ENCODE results near the gene KCNN2. TPM values are rescaled to one million over a fixed set of nuclear protein-coding genes. Genes with fewer than 3 reads are reported as not detected.

KCNN2 gene
- total RNA-seq, 1 experiment from 2014 or later: 0.46 TPM

DNA sequence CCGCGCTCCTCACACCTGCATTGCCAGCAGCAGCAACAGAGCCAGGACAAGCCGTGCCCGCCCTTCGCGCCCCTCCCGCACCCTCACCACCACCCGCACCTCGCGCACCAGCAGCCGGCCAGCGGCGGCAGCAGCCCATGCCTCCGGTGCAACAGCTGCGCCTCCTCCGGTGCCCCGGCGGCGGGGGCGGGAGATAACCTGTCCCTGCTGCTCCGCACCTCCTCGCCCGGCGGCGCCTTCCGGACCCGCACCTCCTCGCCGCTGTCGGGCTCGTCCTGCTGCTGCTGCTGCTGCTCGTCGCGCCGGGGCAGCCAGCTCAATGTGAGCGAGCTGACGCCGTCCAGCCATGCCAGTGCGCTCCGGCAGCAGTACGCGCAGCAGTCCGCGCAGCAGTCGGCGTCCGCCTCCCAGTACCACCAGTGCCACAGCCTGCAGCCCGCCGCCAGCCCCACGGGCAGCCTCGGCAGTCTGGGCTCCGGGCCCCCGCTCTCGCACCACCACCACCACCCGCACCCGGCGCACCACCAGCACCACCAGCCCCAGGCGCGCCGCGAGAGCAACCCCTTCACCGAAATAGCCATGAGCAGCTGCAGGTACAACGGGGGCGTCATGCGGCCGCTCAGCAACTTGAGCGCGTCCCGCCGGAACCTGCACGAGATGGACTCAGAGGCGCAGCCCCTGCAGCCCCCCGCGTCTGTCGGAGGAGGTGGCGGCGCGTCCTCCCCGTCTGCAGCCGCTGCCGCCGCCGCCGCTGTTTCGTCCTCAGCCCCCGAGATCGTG lies 517 bp downstream of the KCNN2 start:
- no peak for DNase-seq (ENCODE audit: low read depth)

DNA sequence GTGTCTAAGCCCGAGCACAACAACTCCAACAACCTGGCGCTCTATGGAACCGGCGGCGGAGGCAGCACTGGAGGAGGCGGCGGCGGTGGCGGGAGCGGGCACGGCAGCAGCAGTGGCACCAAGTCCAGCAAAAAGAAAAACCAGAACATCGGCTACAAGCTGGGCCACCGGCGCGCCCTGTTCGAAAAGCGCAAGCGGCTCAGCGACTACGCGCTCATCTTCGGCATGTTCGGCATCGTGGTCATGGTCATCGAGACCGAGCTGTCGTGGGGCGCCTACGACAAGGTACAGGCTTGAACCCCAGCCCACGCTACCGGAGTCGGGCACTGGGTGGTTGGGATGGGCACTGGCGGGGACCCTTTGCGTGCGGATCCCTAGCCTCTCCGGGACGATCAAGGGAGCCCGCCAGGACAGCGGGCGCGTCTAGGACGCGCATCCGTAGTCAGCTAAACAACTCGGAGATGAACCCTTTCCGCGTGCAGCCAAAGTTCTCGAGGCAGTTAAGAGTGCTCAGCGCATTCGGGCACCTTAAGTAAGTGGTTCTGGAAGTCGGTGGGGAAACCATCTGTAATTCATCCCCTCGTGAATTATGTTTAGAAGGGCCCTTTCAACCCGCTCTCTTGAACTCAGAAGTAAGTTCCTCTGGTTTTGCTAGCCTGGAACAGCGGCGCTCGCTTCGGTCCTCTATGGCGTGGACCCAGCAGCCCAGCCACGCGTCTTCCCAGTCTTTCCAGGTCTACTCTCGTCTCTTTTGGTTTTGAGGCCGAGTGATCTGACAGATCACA lies 1.3 kb downstream of the KCNN2 start:
- DNase-seq (ENCODE audit: low read depth): no peak

DNA sequence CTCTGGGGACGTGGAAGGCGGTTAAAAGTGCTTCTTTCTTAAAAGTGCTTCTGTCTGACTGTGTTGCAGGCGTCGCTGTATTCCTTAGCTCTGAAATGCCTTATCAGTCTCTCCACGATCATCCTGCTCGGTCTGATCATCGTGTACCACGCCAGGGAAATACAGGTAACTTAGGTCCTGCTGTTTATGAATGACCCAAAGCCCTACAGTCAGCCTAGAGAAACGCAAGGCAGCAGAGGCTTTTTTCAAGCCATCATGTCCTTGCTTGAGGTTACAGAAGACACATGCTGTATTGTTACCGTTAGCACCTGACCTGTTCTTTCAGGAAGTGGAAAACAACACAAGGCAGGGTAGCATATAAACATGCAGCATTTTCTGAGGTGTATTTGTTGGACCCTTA lies 2.0 kb downstream of the KCNN2 start:
- DNase-seq (ENCODE audit: low read depth): no peak

DNA sequence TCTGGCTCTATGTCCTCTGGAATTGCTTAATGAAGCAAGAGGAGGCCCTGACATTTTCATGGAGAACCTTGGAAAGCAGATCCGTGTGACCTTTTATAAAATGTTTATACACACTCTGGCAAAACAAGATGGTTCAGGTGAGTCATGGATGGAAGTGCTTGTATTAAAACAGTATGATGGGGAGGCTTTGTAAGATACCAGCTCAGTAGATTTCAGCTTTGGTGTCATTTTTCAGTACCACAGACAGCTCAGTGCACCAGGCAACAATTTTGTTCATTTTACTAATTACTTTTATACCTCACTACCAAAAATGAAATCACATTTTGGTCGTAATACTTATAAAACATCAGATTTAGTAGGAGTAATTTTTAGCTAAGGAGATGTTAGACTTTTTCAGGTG lies 5.2 kb downstream of the KCNN2 start:
- no peak for DNase-seq (ENCODE audit: low read depth)

DNA sequence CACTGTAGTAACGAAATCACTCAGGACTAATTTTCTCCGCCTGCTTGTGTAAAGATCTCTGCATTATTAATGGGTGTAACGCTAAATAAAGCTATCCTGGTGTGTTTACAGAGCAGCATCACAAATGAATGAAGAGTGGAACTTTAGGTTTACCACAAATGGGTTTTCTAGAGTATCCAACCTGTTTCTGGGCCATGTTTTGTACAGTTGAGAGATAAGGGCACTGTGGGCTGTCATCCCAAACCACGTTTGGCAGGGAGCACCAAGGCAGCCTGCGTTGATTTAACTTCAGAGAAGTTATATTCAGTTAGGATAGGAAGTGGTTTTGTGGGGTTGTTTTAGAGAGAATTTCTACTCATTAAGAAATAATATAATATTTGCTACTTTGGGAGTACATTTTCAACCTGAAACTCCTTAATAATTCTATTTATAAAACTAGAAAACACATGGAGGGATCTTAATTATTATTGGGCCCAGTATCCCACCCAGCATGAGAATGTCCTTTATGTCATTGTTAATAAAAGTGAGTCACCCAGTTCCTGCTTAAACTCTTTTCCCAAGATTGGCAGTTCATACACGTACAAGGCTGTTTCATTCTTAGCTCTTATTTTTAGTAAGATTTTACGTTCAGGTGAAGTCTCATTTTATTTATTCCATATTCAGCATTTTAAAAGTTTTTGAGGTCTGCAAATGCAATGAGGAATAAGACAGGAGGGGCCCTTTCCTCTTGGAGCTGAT lies 8.0 kb downstream of the KCNN2 start:
- DNase-seq (ENCODE audit: low read depth): no peak

DNA sequence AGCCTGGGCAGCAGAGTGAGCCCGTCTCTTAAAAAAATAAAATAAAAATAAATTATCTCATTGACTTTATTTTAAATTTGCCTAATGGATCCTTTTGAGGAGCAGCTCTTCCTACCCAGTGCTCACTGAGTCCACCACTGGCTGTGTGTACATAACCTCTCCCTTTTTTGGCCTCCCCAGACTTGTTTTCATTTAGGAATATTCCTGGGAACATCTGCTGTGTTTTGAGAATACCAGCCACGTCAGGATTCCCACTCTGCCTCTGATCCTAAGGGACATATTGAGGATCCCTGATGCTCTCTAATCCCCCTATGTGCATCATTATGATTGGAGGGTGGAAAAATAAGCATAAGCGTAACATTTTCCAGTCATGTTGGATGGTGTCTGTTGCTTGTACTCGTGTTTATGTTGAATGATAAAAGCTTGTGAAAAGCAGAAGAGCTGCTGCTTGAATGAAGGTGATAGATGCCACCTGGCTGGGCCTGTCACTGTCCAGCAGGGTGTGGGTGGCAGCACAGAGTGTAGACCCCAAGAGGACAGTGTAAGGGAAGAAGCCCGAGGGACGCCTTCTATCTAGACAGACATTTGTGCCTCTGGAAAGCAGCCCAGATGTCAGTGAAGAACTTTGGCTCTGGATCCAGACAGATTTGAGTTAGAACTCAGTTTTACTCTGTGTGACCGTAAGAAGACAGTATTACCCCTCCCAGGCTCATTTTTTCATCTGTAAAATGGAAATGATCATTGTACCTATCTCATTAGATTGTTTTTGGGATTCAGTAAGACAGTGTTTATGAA lies 15.4 kb downstream of the KCNN2 start:
- no peak for DNase-seq (ENCODE audit: low read depth)

DNA sequence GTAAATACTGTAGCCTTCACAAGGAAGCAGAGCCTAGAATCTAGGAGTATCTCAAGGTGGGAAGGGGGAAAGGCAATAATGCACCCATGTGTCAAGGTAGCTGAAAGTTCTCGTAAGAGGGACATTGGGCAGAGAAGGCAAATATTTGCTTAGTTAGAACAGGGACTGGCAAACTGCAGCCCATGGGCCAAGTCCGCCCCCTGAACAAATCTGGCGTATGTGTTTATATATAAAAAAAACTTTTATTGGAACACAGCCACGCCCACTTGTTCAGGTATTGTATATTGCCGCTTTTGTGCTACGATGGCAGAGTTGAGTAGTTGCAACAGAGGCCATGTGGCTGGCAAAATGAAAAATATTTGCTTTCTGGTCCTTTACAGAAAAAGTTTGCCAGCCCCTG lies 16.1 kb downstream of the KCNN2 start:
- DNase-seq (ENCODE audit: low read depth): no peak

DNA sequence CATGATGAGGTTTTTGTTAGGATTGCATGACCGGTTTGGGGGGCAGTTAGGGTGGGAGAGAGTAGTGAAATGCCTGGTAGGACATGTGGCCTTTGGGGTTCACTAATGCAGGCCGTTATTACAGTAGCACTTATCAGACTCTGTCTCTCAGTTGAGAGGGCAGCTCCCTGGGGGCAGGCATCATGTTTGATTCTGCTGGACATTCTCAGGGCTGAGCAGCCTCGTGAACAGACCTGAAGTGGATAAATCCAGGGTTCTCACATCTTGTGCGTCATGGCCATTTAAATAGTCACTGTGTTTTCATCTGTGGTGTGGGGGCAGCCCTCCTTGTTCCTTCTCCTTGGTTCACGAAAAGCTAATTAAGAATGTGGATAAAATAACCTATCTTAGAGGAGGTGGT lies 18.9 kb downstream of the KCNN2 start:
- no peak for DNase-seq (ENCODE audit: low read depth)

DNA sequence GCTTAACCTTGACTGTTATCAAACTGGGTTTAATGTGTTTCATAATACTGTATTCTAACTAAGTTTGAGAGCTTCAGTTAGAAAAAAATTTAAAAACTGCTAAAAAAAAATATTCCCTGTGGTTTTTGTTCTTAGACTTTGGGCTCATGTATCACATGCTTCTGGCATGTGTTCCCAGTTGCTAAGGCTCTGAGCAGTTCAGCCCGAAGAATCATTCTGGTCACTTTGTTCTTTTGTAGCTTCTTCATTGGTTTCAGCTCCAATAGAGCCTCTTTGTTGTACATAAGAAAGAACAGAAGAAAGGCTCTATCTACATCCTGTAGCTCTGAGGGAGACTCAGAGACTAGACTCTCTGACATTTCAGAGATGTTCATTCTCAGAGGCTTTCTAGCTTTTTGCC lies 25.6 kb downstream of the KCNN2 start:
- no peak for DNase-seq (ENCODE audit: low read depth)

DNA sequence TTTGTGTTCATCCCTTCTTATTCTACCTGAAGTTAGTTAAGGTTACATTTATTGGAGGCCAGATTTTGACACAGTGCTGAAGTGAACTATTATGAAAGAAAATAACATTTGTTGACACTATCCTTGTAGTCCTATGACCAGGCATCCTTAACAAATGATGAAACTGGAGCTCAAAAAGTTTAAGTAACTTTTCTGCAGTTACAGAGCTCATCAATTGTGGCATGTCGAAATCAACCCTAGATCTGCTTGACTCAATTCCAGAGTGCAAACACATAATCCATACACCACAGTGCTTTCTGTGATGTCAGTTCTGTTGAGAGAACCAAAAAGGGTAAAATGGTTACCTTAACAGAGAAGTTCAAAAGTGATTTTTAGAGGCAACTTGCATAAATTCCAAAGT lies 28.6 kb downstream of the KCNN2 start:
- DNase-seq (ENCODE audit: low read depth): no peak

DNA sequence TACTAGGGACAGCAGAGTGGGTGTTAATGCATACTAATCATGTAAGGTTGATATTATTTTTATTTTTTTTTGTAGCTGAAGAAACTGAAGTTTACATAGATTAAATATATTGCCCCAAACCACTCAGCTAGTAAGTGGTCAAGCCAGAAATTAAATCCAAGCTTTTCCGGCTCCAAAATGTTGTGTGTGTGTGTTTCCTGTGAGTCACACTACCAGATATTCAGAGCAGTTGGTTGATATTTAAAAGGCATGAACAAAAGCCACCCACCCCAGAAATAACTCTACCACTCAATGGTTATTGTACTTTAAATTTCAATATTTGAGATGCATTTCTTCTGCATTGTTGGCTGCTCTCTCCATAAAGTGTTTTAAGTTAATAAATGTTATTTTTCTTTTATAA lies 29.5 kb downstream of the KCNN2 start:
- no peak for DNase-seq (ENCODE audit: low read depth)

DNA sequence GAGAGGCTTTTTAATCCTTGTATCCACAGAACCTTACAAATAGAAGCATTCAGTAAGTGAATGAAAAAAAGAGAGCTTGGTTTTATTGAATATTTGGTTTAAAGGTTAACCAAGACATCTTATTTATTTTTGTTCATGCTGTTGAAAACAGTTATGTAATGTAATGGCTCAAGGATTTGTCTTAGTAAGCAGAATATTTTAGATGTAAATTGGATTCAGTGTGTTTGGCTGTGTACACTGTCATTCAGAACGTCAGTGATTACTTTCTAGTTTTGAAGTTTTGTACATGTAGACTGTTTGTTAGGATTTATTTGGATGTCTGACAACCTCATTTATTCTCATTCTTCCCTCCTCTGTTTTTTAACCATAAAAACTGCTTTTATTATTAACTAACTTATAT lies 31.3 kb downstream of the KCNN2 start:
- no peak for DNase-seq (ENCODE audit: low read depth)

DNA sequence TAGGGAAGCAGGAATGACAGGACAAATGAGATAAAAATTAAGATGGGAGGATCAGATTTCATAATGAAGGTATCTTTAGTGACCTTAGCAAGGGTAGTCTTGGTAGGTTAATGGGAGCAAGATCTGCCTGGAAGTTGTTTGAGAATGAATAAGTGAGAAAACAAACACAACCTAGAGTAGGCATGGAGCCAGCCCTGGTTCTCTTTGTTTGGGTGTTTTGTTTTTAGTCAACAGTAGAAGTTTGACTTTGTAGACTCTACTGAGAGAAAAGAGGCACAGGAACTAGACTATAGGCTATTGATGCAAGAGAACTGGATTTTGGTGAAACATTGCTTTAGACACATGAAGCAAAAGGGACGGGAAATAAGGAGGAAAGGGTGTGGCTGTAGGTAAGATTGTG lies 40.3 kb downstream of the KCNN2 start:
- no peak for DNase-seq (ENCODE audit: low read depth)

DNA sequence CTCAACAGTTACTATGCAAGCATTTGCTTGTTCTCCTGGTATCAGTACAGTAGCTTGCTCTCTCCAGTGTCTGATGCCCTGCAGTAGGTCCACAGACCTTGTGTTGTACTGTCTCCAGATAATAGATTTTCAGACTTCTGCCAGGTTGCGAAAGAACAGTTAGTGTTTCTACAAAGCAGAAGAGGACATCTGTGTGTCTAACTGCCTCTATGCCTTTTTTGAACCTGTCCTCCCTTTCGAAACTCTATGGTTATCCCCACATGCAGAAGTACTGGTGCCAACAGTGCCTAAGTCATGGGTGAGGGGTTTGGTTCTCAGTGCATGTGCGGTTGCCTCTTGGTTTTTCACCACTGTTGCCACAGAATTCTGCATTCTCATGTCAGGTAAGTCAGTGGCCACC lies 45.9 kb downstream of the KCNN2 start:
- DNase-seq (ENCODE audit: low read depth): no peak

DNA sequence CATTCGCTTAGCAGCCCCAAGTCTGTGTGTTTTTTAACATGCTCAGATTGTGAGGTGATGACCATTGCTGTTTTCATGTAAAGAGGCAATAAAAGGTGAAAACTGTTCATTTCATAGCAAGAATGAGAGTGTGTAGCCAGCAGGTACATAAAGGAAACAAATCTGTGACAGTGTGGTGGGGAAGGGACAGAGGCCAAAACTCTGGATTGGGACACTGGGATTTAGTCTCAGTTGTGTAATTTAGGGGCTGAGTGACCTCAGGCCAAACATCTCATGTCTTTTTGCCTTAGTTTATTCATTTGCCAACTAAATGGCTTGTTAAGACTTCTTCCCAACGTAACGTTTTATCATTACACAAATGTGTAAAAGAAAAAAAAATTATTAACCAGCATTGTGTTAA lies 47.0 kb downstream of the KCNN2 start:
- no peak for DNase-seq (ENCODE audit: low read depth)

DNA sequence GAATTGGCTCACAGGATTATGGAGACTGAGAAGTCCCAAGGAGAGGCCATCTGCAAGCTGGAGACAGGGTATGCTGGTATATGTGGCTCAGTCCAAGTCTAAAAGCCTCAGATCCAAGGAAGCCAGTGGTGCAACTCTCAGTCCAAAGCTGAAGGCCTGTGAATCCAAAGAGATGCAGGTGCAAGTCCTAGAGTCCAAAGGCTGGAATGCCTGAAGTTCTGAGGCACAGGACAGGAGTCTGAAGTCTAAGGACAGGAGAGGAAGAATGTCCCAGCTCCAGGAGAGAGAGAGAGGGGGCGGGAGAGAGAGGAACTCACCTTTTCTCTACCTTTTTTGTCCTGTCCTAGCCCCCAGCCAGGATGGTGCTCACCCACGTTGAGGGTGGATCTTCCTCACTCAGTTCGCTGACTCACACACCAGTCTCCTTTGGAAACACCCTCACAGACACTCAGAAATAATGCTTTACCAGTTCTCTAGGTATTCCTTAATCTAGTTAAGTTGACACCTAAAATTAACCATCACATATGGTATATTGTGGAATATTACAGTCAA lies 49.6 kb downstream of the KCNN2 start:
- DNase-seq (ENCODE audit: low read depth): no peak

DNA sequence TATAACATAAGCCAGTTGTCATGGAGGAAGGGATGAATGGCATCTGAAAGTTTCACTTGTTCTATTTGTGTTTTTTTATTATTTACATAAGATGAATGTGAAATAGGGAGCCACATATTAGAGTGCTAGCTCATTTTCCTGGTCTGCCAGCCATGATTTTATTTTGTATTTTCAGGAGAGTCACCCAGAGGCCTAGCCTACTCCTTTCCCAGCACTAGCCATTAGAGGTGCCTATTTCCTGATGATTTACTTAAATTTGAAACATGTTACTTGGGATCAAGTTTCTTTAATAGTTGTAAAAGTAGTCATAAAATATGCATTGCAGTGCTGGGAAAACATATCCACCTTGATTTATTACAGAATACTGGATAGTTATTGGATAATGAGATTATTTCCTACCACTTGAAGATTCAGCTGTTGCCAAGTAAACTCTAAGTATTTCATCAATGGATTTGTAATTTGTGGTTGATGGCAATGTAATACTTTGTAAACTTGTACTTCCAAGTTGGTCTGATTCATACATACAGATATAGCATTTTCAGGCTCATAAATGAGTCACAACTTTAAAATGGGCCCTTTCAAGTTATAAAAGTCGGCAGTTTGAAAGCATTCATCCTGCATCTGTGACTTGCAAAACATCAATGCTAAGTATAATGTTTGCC lies 50.8 kb downstream of the KCNN2 start:
- DNase-seq (ENCODE audit: low read depth): no peak

DNA sequence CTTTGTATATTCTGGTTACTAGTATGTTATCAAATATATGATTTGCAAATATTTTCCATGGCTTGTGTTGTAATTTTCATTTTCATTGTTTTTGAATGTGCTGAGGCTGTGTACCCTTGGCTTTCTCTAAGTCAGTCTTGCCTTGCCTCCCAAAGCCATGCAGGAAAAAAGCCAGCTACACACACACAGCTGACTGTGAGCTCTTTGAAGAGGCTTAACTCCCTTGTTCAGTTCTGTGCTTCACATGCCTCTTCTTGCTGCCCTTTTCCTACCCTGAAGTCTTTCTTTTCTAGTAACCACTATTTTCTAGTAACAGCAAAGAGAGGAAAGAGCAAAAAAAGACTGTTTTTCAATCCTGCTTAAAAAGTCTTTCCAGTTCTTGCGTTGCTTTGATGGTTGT lies 53.9 kb downstream of the KCNN2 start:
- DNase-seq (ENCODE audit: low read depth): no peak

DNA sequence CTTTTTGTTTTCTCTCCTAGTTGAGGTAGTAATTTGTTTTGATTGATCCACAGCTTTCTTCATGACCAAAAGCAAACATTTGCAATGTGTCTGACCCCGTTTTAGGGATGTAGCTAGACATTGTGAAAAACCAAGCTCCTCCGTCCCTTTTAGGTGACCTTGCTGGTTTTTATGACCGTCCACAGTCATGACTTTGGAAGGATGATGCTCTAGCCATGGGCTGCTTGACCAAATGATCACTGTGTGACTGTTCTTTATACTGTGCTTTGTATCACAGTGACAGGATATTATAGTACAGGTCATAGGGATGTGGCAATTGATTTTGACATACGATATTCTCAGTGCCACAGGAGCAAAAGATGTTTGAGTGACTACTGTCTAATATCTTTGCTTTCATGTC lies 54.4 kb downstream of the KCNN2 start:
- DNase-seq (ENCODE audit: low read depth): no peak

DNA sequence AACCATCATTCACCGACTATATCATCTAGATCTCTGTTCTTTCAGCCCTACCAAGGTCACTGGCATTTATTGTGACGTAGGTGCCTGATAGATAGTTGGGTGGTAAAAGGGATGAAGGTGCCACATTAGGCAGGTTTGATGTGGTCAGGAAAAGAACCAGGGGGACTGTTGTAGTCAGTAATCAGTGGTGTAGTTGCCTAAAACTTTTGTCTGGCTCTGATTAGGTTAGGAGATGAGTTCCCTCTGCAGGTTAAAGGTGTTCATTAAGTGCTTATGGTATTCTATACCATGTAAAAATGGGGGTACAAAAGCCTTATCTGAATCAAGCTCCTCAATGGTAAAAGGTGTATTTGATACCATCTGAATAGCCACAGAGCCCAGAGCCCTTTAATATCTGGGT lies 55.6 kb downstream of the KCNN2 start:
- no peak for DNase-seq (ENCODE audit: low read depth)
